Right atrium auricular region (tissue), 2 donors: Measurements from ENCODE around the gene ANKRD13B. TPM values are rescaled to one million over a fixed set of nuclear protein-coding genes. Genes with fewer than 3 reads are reported as not detected.

Source experiments
- DNase-seq: peaks from one replicate; pipeline ENCODE4 v3.0.0-alpha.2; 2019; ENCODE audit warnings: low spot score
- H3K27ac ChIP-seq, 2 donors: fragments of 200-600 bp; sonication (generic); 1 replicate in 1 of 2; 2 replicates in 1 of 2; pipeline ENCODE4 v1.5.1; 2016 to 2019
- H3K27me3 ChIP-seq, 2 donors: fragments of 200-600 bp; sonication (generic); one replicate each; pipeline versions ENCODE4 v1.5.1 to v1.6.0; 2017 to 2019
- H3K36me3 ChIP-seq: fragments of 200-600 bp; sonication (generic); one replicate; pipeline ENCODE4 v1.5.1; 2016
- H3K4me1 ChIP-seq, 2 donors: fragments of 200-600 bp; sonication (generic); one replicate each; pipeline versions ENCODE4 v1.5.1 to v1.6.0; 2017 to 2019
- H3K4me3 ChIP-seq, 2 donors: fragments of 200-600 bp; sonication (generic); 1 replicate in 1 of 2; 2 replicates in 1 of 2; pipeline ENCODE4 v1.5.1; 2017 to 2019; ENCODE audit warnings: mild to moderate bottlenecking in 1 of 2, moderate library complexity in 1 of 2
- H3K9me3 ChIP-seq, 2 donors: fragments of 200-600 bp; sonication (generic); one replicate each; pipeline ENCODE4 v1.5.1; 2019
- total RNA-seq, 2 donors: library from RNA; depleted of rRNA; stranded (reverse); fragments of >200 nt; gene quantifications; one replicate each; pipeline ENCODE4 v1.1.0, GENCODE V29; 2016
- TF ChIP-seq, protein P1 (sequence below), 2 donors: fragments of 200-600 bp; sonication (generic); IDR thresholded peaks; one replicate each; pipeline ENCODE4 v1.5.1; 2019; ENCODE audit warnings: antibody characterized with exemption in 2 of 2

The ANKRD13B gene
- total RNA-seq, 2 donors from 2014 or later = 6.6 to 8.3 TPM

DNA sequence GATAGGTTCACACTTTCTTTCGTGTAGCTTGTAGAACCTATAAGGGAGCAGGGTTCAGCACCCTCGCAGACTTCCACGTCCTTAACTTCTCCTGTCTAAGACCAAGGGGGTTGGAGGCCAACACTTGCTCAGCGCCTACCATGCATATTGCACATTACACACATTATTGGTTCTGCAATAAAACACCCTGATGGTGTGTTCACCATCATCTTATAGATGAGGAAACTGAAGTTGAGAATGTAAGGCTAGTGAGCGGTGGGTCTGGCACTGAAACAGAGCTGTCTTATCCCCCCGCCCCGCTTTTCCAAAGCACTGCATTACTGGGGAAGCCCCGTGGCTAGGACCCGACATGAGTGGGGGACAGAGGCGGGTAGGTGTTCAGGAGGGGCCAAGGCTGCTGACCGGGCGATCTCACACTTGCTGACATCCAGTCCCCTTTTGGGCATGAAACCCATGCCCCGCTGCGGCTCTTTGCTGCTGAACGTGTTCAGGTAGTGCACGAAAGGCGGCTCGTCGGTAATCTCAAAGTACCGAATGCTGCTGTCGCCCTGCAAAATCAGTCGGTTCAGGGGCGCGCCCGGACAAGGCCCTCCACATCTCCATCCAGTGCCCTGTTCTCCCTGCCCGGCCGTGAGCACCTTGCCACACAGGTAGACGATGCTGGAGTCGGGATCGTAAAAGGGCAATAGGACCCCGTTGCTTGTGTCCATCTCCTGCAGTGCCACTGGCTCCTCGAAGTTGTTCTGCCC is 23.5 kb downstream of the ANKRD13B start:
- Histone ChIP-seq H3K4me1 (peaks cover 0 to 86% of the 10 kb centered on the region in 2 donors), H3K27me3 (no peaks in the 10 kb centered on the region), H3K36me3 (no peaks in the 10 kb centered on the region), H3K4me3 (peak overlapping the region; percentile 30 to 50), H3K27ac (peak overlapping the region in 1 of 2 donors; percentile 46), H3K9me3 (no peaks in the 10 kb centered on the region)
- TF ChIP-seq, protein P1, sequence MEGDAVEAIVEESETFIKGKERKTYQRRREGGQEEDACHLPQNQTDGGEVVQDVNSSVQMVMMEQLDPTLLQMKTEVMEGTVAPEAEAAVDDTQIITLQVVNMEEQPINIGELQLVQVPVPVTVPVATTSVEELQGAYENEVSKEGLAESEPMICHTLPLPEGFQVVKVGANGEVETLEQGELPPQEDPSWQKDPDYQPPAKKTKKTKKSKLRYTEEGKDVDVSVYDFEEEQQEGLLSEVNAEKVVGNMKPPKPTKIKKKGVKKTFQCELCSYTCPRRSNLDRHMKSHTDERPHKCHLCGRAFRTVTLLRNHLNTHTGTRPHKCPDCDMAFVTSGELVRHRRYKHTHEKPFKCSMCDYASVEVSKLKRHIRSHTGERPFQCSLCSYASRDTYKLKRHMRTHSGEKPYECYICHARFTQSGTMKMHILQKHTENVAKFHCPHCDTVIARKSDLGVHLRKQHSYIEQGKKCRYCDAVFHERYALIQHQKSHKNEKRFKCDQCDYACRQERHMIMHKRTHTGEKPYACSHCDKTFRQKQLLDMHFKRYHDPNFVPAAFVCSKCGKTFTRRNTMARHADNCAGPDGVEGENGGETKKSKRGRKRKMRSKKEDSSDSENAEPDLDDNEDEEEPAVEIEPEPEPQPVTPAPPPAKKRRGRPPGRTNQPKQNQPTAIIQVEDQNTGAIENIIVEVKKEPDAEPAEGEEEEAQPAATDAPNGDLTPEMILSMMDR (IDR thresholded peaks at IDR 0.05) = no peak
- no peak for DNase-seq

DNA sequence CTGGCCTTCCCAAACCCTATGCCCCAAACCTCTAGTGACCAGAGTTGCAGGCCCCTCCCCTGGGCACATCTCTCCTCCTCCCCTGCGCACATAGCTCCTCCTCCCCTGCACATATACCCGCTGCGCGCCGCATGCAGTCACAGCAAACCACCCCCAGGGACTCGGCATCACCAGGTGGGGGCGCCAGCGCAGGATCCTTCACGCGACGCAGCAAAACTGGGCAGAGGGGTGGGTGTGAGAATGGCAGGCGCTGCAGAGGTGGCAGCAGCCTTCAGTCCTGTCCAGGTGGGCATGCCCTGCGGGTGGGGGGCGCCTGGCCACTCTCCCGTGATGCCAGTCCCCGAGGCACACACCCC is 24.2 kb downstream of the ANKRD13B start:
- H3K27ac ChIP-seq = peak overlapping the region in 1 of 2 donors; percentile 76
- H3K27me3 ChIP-seq = no peaks in the 10 kb centered on the region
- H3K36me3 ChIP-seq = no peaks in the 10 kb centered on the region
- peak overlapping the region in 1 of 2 donors; percentile 50 for H3K4me3 ChIP-seq
- peak; percentile 83 for DNase-seq
- H3K9me3 ChIP-seq = no peaks in the 10 kb centered on the region
- TF ChIP-seq, protein P1 (IDR thresholded peaks at IDR 0.05) = peak; percentile 37 to 64
- peaks cover 0 to 92% of the 10 kb centered on the region in 2 donors for H3K4me1 ChIP-seq

DNA sequence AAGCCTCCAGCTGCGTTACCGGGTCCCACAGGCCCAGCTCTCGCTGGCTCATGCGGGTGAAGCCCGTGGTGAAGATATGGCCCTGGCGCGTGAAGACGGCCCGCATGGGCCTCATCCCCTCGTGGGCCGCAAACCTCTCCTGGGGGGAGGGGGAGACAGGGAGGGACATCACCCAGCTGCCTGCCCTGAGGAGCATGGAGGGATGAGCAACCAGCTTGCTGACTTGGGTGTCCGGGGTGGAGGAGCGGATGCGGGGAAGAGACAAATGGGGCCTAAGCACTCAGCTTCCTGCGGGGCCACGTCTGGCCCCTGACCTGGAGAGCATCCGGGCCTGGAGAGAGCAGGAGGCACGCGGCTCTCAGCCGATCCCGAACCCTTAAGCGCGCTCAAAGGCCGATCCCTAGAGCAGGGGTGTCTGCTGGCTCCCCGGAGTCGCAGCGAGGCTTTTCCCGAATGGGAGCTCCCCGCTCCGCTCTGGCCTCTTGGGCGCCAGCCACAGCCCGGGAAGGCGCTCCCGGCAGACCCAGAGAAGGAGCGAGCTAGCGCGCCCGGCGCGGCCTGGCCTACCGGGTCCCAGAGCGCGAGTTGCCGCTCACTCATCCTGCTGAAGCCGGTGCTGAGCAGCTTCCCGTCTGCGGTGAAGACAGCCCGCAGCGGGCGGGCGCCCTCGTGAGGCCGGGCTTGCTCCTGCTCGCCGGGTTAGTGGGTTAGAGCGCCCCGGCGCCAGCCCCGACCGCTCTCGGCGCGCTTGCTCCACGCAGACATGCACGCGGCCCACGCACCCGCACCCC is 24.7 kb downstream of the ANKRD13B start:
- no peaks in the 10 kb centered on the region for H3K36me3 ChIP-seq
- no peaks in the 10 kb centered on the region for H3K9me3 ChIP-seq
- no peak for DNase-seq
- H3K27me3 ChIP-seq = no peaks in the 10 kb centered on the region
- H3K27ac ChIP-seq = peak overlapping the region; percentile 76 to 86
- peak overlapping the region; percentile 16 to 50 for H3K4me3 ChIP-seq
- TF ChIP-seq, protein P1 (IDR thresholded peaks at IDR 0.05) = peak; percentile 21 to 80
- H3K4me1 ChIP-seq = peaks cover 0 to 91% of the 10 kb centered on the region in 2 donors

DNA sequence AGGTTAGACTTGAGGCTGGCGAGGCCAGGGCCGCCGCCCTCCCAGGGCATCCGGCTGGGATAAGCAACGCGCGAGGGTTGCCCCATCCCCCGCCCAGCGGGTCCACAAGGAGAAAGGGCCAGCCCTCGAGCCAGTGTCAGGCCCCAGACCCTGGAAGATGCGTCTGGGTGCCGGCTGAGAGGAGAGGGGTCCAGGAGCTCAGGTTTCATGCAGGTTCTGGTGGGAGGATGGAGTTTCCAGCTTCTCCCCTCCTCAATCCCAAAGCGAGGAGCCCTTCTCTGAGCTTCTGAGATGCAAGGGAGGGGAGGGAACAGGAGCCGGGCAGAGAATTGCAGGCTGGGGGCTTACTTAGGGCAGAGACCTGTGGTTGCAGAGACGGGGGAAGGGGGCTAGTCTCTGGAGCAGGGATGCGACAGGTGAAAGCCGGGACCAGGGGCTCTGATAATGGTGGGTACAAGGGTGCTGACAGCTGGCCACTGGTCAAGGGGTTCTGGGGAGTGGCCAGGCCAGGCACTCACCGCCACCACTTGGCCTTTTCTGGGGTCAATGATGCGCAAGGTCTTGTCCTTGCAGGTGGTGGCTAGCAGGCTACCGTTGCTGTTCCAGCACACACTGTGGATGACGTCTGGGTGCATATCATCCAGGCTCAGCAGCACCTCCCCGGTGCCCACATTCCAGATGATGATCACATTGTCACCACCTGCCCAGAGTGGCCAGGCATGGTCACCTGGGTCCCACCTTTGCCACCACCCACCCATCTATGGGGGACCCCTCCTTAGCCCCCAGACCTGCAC is 25.5 kb downstream of the ANKRD13B start:
- no peaks in the 10 kb centered on the region for H3K9me3 ChIP-seq
- TF ChIP-seq, protein P1 (IDR thresholded peaks at IDR 0.05) = peak in 1 of 2 donors; percentile 39
- peak overlapping the region in 1 of 2 donors; percentile 50 for H3K4me3 ChIP-seq
- peaks cover 0 to 91% of the 10 kb centered on the region in 2 donors for H3K4me1 ChIP-seq
- DNase-seq = no peak
- peak overlapping the region; percentile 82 to 86 for H3K27ac ChIP-seq
- no peaks in the 10 kb centered on the region for H3K27me3 ChIP-seq
- no peaks in the 10 kb centered on the region for H3K36me3 ChIP-seq

DNA sequence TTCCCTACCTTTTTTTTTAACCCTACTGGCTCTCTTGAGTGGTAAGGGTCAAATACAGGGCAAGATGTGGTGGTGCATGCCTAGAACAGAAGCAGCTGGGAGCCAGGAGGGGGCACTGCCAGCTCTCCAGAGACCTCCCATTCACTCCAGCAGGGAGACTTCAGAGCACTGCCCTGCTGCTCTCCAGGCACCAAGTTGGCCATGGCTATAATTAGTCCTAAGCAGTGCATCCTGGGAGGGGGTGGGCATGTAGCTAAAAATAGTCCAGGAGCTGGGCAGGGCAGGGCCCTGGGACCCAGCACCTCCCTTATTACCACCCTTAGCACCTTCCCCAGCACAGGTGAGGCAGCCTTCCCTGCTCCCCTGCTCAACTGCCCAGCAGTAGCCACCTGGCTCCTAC is 26.3 kb downstream of the ANKRD13B start:
- DNase-seq = no peak
- H3K4me3 ChIP-seq = no peak overlapping the region
- TF ChIP-seq, protein P1 (IDR thresholded peaks at IDR 0.05) = peak in 1 of 2 donors; percentile 69
- no peaks in the 10 kb centered on the region for H3K9me3 ChIP-seq
- H3K27me3 ChIP-seq = no peaks in the 10 kb centered on the region
- H3K27ac ChIP-seq = peak overlapping the region; percentile 82 to 86
- no peaks in the 10 kb centered on the region for H3K36me3 ChIP-seq
- H3K4me1 ChIP-seq = peaks cover 0 to 85% of the 10 kb centered on the region in 2 donors
